Stimulated activated CD4-positive, alpha-beta T cell treated with anti-CD3 and anti-CD28 coated beads, TNF-alpha, amount 100 ng/mL, for 4 hours (primary cell): ENCODE measurements around the gene HOXD11.

Experiments
- DNase-seq, 3 experiments: peaks; one replicate each; pipeline ENCODE4 v3.0.0-alpha.2; 2020; ENCODE audit warnings: low read depth in 3 of 3

The HOXD11 gene

GRCh38 chr2:176131848-176132158, 24.7 kb downstream of the HOXD11 start:
- DNase-seq = no peak

GRCh38 chr2:176132205-176133171, 25.4 kb downstream of the HOXD11 start:
- DNase-seq = no peak

- no peak for DNase-seq
Observed at GRCh38 chr2:176133389-176133788, 26.3 kb downstream of the HOXD11 start.

- no peak for DNase-seq
Observed at GRCh38 chr2:176134035-176134434, 27.0 kb downstream of the HOXD11 start.

- no peak for DNase-seq
Observed at GRCh38 chr2:176135035-176135440, 28.0 kb downstream of the HOXD11 start.

GRCh38 chr2:176136374-176137251, 29.5 kb downstream of the HOXD11 start:
- DNase-seq = no peak

GRCh38 chr2:176137252-176137580, 30.1 kb downstream of the HOXD11 start:
- DNase-seq = no peak

- DNase-seq = no peak
Observed at GRCh38 chr2:176137906-176138305, 30.8 kb downstream of the HOXD11 start.

GRCh38 chr2:176138526-176138922, 31.4 kb downstream of the HOXD11 start:
- no peak for DNase-seq

GRCh38 chr2:176138923-176139660, 32.0 kb downstream of the HOXD11 start:
- DNase-seq = no peak

- DNase-seq = no peak
Observed at GRCh38 chr2:176139661-176140512, 32.8 kb downstream of the HOXD11 start.

GRCh38 chr2:176140513-176141317, 33.6 kb downstream of the HOXD11 start:
- peak; percentile 17 to 35 (median 23) for DNase-seq

- no peak for DNase-seq
Observed at GRCh38 chr2:176142281-176142680, 35.2 kb downstream of the HOXD11 start.

- DNase-seq = no peak
Observed at GRCh38 chr2:176145085-176145969, 38.2 kb downstream of the HOXD11 start.

GRCh38 chr2:176146101-176146500, 39.0 kb downstream of the HOXD11 start:
- no peak for DNase-seq

- no peak for DNase-seq
Observed at GRCh38 chr2:176146645-176147044, 39.6 kb downstream of the HOXD11 start.

GRCh38 chr2:176147210-176147799, 40.2 kb downstream of the HOXD11 start:
- no peak for DNase-seq

GRCh38 chr2:176147800-176148496, 40.9 kb downstream of the HOXD11 start:
- DNase-seq = no peak
